Measurements from ENCODE around the gene INO80C.
"Not testable (repeated sequence)": the region's sequence is repeated elsewhere in the genome, so short reads cannot be mapped to it uniquely, and the experiment has no call there.

INO80C gene

DNA sequence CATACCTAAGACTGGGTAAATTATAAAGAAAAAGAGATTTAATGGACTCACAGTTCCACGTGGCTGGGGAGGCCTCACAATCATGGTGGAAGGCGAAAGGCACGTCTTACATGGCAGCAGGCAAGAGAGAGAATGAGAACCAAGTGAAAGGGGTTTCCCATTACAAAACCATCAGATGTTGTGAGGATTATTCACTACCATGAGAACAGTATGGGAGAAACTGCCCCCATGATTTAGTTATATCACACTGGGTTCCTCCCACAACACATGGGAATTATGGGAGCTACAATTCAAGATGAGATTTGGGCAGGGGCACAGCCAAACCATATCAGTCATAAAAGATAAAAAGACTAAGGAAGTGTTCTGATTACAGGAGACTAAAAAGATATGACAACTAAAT is 8.5 kb downstream of the INO80C start:
- DNase-seq (ENCODE audit: low read depth), result not testable (repeated sequence)

GRCh38 chr18:35488396-35488795 is 9.4 kb downstream of the INO80C start:
- DNase-seq (ENCODE audit: low read depth), result not testable (repeated sequence)

- not testable (repeated sequence) for DNase-seq (ENCODE audit: low read depth)
Measured at GRCh38 chr18:35487525-35487924, 10.2 kb downstream of the INO80C start.

DNA sequence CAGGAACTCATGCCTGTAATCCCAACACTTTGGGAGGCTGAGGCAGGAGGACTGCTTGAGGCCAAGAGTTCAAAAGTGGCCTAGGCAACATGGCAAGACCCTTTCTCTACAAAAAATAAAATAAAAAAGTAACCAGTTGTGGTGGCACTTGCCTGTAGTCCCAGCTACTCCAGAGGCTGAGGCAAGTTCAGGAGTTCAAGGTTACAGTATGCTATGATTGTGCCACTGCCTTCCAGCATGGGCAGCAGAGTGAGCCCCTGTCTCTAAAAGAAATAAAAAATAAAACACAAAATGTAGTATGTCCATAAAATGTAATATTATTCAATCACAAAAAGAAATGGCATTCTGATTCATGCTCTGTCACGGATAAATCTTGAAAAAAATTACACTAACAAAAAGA is 11.9 kb downstream of the INO80C start:
- no peak for DNase-seq (ENCODE audit: low read depth)

- DNase-seq (ENCODE audit: low read depth), result no peak
Measured at GRCh38 chr18:35484034-35484433, 13.7 kb downstream of the INO80C start.

GRCh38 chr18:35481960-35482366 is 15.8 kb downstream of the INO80C start:
- DNase-seq (ENCODE audit: low read depth), result no peak

DNA sequence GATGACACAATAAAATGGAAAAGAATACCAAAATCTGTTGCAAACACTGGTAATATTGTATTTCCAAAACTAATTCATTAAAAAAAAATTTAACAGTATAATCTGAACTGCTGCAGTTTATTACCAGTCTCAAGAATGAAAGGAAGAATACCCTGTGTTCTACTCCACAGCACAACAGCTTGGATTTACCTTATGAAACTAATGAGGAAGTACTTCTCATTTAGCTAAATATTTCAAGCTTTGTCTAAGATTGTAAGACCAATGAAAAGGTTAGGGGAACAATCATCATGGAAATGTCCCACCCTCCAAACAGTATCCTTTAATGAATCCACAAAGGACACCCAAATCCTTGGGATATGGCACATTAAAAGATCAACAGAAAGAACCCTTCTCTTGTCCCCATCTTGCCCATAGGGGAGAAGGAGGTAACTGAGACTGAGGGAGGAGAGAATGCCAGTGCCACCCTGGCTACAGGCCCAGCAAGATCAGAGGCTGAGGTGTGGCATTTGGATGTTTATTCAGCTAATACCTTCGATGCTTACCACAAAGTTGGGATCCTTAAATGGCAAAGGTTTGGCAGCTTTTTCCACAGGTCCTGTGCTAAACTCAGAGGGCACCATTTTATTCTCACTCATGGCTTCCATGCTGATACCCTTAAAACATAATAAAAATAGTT is 17.7 kb downstream of the INO80C start:
- no peak for DNase-seq (ENCODE audit: low read depth)

GRCh38 chr18:35478520-35479435 is 19.0 kb downstream of the INO80C start:
- no peak for DNase-seq (ENCODE audit: low read depth)

DNA sequence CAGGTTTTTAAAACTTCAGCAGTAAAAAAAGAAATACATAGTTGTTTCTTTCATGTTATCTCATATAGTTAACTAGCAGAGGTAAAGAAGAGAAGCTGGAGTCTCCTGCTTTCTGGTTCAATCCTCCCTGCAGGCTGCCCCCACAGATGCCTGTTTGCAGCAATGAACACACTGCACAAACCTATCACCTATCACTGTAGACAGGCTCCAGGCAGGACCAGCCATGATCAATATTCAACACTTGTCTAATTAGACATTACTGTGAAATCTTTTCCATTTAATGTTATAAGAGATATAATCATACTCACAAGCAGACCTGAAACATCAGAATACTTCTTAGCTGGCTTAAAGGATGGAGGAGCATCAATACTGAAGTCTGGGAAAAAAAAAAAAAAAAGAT is 19.8 kb downstream of the INO80C start:
- no peak for DNase-seq (ENCODE audit: low read depth)

- no peak for DNase-seq (ENCODE audit: low read depth)
Measured at GRCh38 chr18:35477497-35477896, 20.3 kb downstream of the INO80C start.

- no peak for DNase-seq (ENCODE audit: low read depth)
Measured at GRCh38 chr18:35474884-35475283, 22.9 kb downstream of the INO80C start.

- no peak for DNase-seq (ENCODE audit: low read depth)
Measured at GRCh38 chr18:35473562-35473961, 24.2 kb downstream of the INO80C start.

DNA sequence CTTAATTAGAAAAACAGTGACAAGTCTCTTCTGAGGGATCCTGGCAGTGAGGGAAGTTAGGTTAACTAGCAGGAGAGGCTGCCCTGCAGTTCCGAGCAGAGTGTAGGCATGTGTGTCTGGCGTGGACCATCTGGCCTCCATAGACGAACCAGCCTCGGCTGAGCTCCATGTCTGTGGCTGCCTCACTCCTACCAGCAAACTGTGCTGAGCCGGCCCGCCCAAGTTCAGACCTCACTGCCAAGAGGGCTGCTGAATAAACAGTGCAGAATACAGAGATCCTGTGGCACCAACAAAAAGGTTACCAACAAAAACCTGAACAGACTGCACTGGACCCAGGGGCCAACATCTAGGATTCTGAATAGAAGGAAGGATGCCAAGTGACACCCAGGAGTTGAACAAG is 27.3 kb downstream of the INO80C start:
- DNase-seq (ENCODE audit: low read depth), result no peak

DNA sequence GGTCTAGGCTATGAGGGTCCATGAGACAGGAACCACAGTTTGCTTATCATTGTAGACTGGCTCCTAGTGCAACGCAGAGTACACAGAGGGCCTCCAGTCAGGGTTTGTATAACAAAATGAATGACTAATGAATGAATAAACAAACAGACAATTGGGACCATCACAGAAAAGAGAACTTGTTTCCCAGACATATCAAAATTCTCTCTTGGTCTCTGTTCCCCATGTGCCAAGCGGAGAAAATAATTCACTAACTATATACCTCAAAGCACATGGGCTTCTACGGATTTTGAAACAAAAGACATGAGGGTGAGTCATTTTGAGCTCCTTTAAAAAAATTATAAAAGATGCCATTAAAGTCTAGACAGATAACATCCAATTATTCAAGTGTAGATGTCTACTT is 28.0 kb downstream of the INO80C start:
- DNase-seq (ENCODE audit: low read depth), result no peak

DNA sequence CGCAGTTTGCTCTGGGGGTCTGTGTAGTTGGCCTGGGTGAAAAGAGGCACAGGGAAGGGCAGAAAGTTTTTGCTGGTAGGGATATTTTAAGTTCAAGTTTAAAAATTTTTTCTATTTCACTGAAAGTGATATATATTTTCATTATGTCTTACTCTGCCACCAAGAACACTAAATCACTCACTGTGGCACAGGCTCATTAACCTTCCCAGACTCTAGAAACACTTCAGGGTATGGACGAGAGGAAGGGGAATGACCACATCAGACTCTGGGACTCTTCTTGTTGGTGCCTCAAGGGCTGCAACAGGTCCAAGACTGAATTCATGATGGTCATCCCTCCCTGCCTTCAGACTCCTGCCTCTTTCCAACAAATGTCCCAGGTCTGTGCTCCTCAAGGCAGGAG is 29.0 kb downstream of the INO80C start:
- DNase-seq (ENCODE audit: low read depth), result no peak

- no peak for DNase-seq (ENCODE audit: low read depth)
Measured at GRCh38 chr18:35467624-35468016, 30.1 kb downstream of the INO80C start.

GRCh38 chr18:35466815-35467623 is 30.7 kb downstream of the INO80C start:
- DNase-seq (ENCODE audit: low read depth), result no peak

DNA sequence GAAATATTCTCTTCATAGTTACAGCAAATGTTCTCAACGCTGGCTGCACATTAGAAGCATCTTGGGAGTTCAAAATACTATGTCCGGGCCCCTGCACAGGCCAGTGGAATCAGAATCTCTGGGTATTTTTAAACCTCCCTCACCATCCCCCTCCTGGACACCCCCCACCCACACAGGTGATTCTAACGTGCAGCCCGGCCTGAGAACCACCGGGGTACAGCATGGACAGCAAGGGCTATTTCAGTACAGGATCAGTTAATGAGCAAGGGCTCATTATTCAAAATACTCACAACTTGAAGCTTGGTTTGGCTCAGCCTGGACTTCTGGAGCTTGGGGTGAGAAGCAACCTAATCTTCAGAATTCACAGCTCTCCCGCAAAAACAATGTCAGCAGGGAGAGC is 31.4 kb downstream of the INO80C start:
- no peak for DNase-seq (ENCODE audit: low read depth)

- no peak for DNase-seq (ENCODE audit: low read depth)
Measured at GRCh38 chr18:35465329-35465728, 32.4 kb downstream of the INO80C start.

- no peak for DNase-seq (ENCODE audit: low read depth)
Measured at GRCh38 chr18:35464831-35465279, 32.9 kb downstream of the INO80C start.

DNA sequence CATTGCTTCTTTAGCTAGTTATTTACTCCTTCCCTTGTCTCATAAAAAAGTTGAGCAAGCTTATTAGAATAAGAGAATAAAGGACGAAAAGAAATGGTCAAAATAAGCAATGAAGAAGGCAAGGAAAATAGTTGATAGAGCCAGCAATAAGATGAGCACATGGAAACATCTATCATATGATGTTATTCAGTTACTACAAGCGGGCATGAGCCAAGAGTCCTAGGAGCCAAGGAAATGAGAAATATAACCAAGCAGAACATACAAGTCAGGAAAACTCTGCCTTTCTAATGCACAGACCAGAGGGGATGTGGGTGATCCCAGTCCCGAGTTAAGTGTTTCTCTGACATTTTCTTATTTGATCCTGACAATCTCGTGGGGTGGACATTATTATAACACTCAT is 33.9 kb downstream of the INO80C start:
- no peak for DNase-seq (ENCODE audit: low read depth)

- DNase-seq (ENCODE audit: low read depth), result no peak
Measured at GRCh38 chr18:35463050-35463449, 34.7 kb downstream of the INO80C start.

Measured in activated T-cell treated with anti-CD3 and anti-CD28 coated beads for 1 hour (primary cell).